Measurements from ENCODE around the gene DDX1. TPM values are rescaled to one million over a fixed set of nuclear protein-coding genes. Genes with fewer than 3 reads are reported as not detected.

The DDX1 gene
- total RNA-seq, 2 donors from 2014 or later, result 39.0 to 50.7 TPM

GRCh38 chr2:15603044-15603765 lies 11.5 kb downstream of the DDX1 start:
- no peak overlapping the region for H3K4me3 ChIP-seq
- intact Hi-C loops (cut with DNase I), result no loop called here
- no peak for DNase-seq (ENCODE audit: low spot score)
- H3K36me3 ChIP-seq, result peaks cover 18 to 34% of the 10 kb centered on the region in 2 donors
- no peaks in the 10 kb centered on the region for H3K27me3 ChIP-seq (replicated peaks; ENCODE audit: insufficient read depth)
- WGBS, result 94% methylated on average over 3 of the region's 3 CpGs
- TF ChIP-seq POLR2AphosphoS5 (IDR thresholded peaks at IDR 0.05) (no peak), POLR2A (IDR thresholded peaks at IDR 0.05) (no peak), CTCF (IDR thresholded peaks at IDR 0.05) (no peak)
- H3K4me1 ChIP-seq (replicated peaks), result no peaks in the 10 kb centered on the region
- H3K9me3 ChIP-seq, result no peaks in the 10 kb centered on the region
- H3K27ac ChIP-seq, result no peak overlapping the region

- DNase-seq (ENCODE audit: low spot score), result no peak
- TF ChIP-seq POLR2A (IDR thresholded peaks at IDR 0.05), result no peak
- Histone ChIP-seq H3K27ac (no peak overlapping the region), H3K9me3 (no peaks in the 10 kb centered on the region), H3K36me3 (peaks cover 18 to 34% of the 10 kb centered on the region in 2 donors), H3K27me3 (replicated peaks; ENCODE audit: insufficient read depth) (no peaks in the 10 kb centered on the region), H3K4me1 (replicated peaks) (no peaks in the 10 kb centered on the region), H3K4me3 (no peak overlapping the region)
- intact Hi-C loops (cut with DNase I), result no loop called here
- 96% methylated on average over 2 of the region's 2 CpGs for WGBS
Measured at GRCh38 chr2:15603948-15604347, 12.3 kb downstream of the DDX1 start.

GRCh38 chr2:15605721-15606120 lies 14.1 kb downstream of the DDX1 start:
- no peak for TF ChIP-seq POLR2A (IDR thresholded peaks at IDR 0.05)
- no peak for TF ChIP-seq CTCF (IDR thresholded peaks at IDR 0.05)
- no peak for TF ChIP-seq POLR2AphosphoS5 (IDR thresholded peaks at IDR 0.05)
- intact Hi-C loops (cut with DNase I), result no loop called here
- H3K36me3 ChIP-seq, result peaks cover 13 to 34% of the 10 kb centered on the region in 2 donors
- no peak for DNase-seq (ENCODE audit: low spot score)
- no peak overlapping the region for H3K4me3 ChIP-seq
- H3K27me3 ChIP-seq (replicated peaks; ENCODE audit: insufficient read depth), result no peaks in the 10 kb centered on the region
- no peaks in the 10 kb centered on the region for H3K4me1 ChIP-seq (replicated peaks)
- H3K9me3 ChIP-seq, result no peaks in the 10 kb centered on the region
- WGBS, result 49% methylated on average over 1 of the region's 1 CpG
- no peak overlapping the region for H3K27ac ChIP-seq

GRCh38 chr2:15606481-15607441 lies 15.1 kb downstream of the DDX1 start:
- Histone ChIP-seq H3K27me3 (replicated peaks; ENCODE audit: insufficient read depth) (no peaks in the 10 kb centered on the region), H3K4me1 (replicated peaks) (no peaks in the 10 kb centered on the region), H3K27ac (no peak overlapping the region), H3K36me3 (peaks cover 13 to 29% of the 10 kb centered on the region in 2 donors), H3K4me3 (no peak overlapping the region), H3K9me3 (no peaks in the 10 kb centered on the region)
- TF ChIP-seq CTCF (IDR thresholded peaks at IDR 0.05) (no peak), POLR2AphosphoS5 (IDR thresholded peaks at IDR 0.05) (no peak), POLR2A (IDR thresholded peaks at IDR 0.05) (no peak)
- WGBS, result 87% methylated on average over 8 of the region's 8 CpGs
- intact Hi-C loops (cut with DNase I), result no loop called here
- no peak for DNase-seq (ENCODE audit: low spot score)

GRCh38 chr2:15607709-15608391 lies 16.2 kb downstream of the DDX1 start:
- no peak for DNase-seq (ENCODE audit: low spot score)
- Histone ChIP-seq H3K9me3 (no peaks in the 10 kb centered on the region), H3K4me1 (replicated peaks) (no peaks in the 10 kb centered on the region), H3K27me3 (replicated peaks; ENCODE audit: insufficient read depth) (no peaks in the 10 kb centered on the region), H3K27ac (no peak overlapping the region), H3K4me3 (no peak overlapping the region), H3K36me3 (peaks cover 9 to 26% of the 10 kb centered on the region in 2 donors)
- WGBS, result 97% methylated on average over 7 of the region's 7 CpGs
- TF ChIP-seq CTCF (IDR thresholded peaks at IDR 0.05) (no peak), POLR2AphosphoS5 (IDR thresholded peaks at IDR 0.05) (no peak), POLR2A (IDR thresholded peaks at IDR 0.05) (no peak)
- intact Hi-C loops (cut with DNase I), result no loop called here
